AG08395 (cell line): ENCODE results near the gene AKR7A2.
"Not testable (repeated sequence)": the region's sequence is repeated elsewhere in the genome, so short reads cannot be mapped to it uniquely, and the experiment has no call there.

Source experiments
- DNase-seq: peaks from one replicate; pipeline ENCODE4 v3.0.0; 2012; ENCODE audit warnings: mixed read lengths, low spot score

AKR7A2 gene

GRCh38 chr1:19306941-19307340 is 5.0 kb downstream of the AKR7A2 start:
- DNase-seq: no peak

- no peak for DNase-seq
Measured at GRCh38 chr1:19305880-19306279, 6.1 kb downstream of the AKR7A2 start.

- DNase-seq: not testable (repeated sequence)
Measured at GRCh38 chr1:19304081-19304480, 7.9 kb downstream of the AKR7A2 start.

GRCh38 chr1:19300211-19300610 is 11.7 kb downstream of the AKR7A2 start:
- DNase-seq: no peak

- no peak for DNase-seq
Measured at GRCh38 chr1:19294638-19295037, 17.3 kb downstream of the AKR7A2 start.

GRCh38 chr1:19289244-19289643 is 22.7 kb downstream of the AKR7A2 start:
- DNase-seq: no peak

- peak; percentile 63 for DNase-seq
Measured at GRCh38 chr1:19288324-19289241, 23.4 kb downstream of the AKR7A2 start, which contains the start of gene AKR7A3. TSS of gene AKR7A3 (minus strand) at chr1:19288770. CDS start at chr1:19288709, 61 bp downstream.

GRCh38 chr1:19287436-19288185 is 24.3 kb downstream of the AKR7A2 start:
- DNase-seq: no peak

GRCh38 chr1:19285807-19286206 is 26.1 kb downstream of the AKR7A2 start:
- DNase-seq: not testable (repeated sequence)

GRCh38 chr1:19285366-19285765 is 26.6 kb downstream of the AKR7A2 start:
- not testable (repeated sequence) for DNase-seq

- DNase-seq: no peak
Measured at GRCh38 chr1:19284881-19285280, 27.1 kb downstream of the AKR7A2 start.

- DNase-seq: no peak
Measured at GRCh38 chr1:19283891-19284290, 28.1 kb downstream of the AKR7A2 start.

- no peak for DNase-seq
Measured at GRCh38 chr1:19274636-19275035, 37.3 kb downstream of the AKR7A2 start.

GRCh38 chr1:19273844-19274531 is 38.0 kb downstream of the AKR7A2 start:
- DNase-seq: not testable (repeated sequence)

GRCh38 chr1:19273106-19273843 is 38.7 kb downstream of the AKR7A2 start:
- no peak for DNase-seq

- no peak for DNase-seq
Measured at GRCh38 chr1:19272064-19272463, 39.9 kb downstream of the AKR7A2 start.

- not testable (repeated sequence) for DNase-seq
Measured at GRCh38 chr1:19270343-19270730, 41.6 kb downstream of the AKR7A2 start.

- not testable (repeated sequence) for DNase-seq
Measured at GRCh38 chr1:19269427-19270342, 42.3 kb downstream of the AKR7A2 start.

- DNase-seq: no peak
Measured at GRCh38 chr1:19268445-19268844, 43.5 kb downstream of the AKR7A2 start.

GRCh38 chr1:19262744-19263143 is 49.2 kb downstream of the AKR7A2 start:
- DNase-seq: no peak
